HS-27A (cell line): Measurements from ENCODE around the gene DCP1B.
A peak's percentile ranks its signal among the peaks of the same experiment; 100 is the strongest.

Experiments used
- DNase-seq: peaks from one replicate; pipeline ENCODE4 v3.0.0-alpha.2; 2012; ENCODE audit warnings: low read depth, missing footprints

DCP1B gene

GRCh38 chr12:2017546-2018337, 13.5 kb upstream of the DCP1B start:
- no peak for DNase-seq

- DNase-seq, result no peak
Measured at GRCh38 chr12:2016862-2017545, 12.7 kb upstream of the DCP1B start.

DNA sequence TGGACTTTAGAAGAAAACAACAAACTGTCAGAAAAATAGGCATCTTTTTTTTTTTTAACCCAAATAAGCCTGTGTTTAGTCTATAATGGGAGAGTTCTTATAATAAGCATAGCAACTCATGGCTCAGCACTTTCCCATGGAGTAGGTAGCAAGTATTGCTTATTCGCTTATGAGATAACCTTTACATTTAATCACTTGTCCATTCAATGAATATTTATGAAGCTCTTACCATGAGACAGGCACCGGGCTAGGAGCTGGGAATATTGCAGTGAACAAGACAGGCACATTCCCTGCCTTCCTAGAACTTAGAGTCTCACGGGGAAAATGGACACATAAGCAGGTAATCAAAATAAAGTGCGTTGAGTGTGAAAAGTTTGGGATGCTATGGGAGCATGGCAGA, 10.0 kb upstream of the DCP1B start:
- no peak for DNase-seq

GRCh38 chr12:2013527-2014223, 9.4 kb upstream of the DCP1B start:
- no peak for DNase-seq

DNA sequence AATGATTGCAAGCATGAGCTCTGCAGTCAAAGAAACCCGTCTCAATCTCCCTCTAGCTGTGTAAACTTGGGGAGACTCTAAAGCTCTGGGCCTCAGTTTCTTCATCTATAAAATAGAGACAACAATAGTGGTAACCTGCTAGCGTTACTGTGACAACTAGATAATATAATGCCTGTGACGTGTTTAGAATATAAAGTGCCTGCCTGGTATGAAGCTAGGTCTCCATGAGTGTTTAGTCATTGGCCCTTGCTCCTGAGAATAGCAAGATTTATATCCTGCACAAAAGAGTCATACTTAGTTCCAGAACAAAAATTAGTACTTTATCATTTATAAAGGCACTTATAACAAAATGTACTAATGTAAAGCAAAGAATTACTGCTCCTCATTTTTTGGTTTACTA, 8.8 kb upstream of the DCP1B start:
- DNase-seq, result no peak

- DNase-seq, result no peak
Measured at GRCh38 chr12:2011643-2012607, 7.7 kb upstream of the DCP1B start.

DNA sequence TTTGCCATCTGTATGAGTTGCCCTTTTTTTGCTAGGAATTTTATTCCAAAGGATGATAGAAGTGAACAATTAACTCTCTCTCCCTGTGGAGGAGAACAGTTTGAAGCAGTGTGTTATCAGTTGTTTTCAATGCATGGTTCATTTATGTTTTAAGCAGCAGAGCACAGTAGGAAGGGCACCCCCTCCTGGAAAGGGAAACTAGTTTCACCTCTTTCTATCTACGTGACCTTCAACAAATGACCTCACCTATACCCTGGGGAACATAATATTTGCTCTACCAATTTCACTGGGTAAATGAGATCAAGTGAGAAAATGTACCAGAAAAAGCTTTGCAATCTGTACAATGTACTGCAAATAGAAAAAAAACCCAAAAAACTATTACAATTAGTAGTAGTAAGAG, 5.4 kb upstream of the DCP1B start:
- DNase-seq, result no peak

GRCh38 chr12:2008677-2009076, 4.4 kb upstream of the DCP1B start:
- DNase-seq, result no peak

- peak; percentile 53 for DNase-seq
Measured at GRCh38 chr12:2003676-2004112, 563 bp downstream of the DCP1B start.

DNA sequence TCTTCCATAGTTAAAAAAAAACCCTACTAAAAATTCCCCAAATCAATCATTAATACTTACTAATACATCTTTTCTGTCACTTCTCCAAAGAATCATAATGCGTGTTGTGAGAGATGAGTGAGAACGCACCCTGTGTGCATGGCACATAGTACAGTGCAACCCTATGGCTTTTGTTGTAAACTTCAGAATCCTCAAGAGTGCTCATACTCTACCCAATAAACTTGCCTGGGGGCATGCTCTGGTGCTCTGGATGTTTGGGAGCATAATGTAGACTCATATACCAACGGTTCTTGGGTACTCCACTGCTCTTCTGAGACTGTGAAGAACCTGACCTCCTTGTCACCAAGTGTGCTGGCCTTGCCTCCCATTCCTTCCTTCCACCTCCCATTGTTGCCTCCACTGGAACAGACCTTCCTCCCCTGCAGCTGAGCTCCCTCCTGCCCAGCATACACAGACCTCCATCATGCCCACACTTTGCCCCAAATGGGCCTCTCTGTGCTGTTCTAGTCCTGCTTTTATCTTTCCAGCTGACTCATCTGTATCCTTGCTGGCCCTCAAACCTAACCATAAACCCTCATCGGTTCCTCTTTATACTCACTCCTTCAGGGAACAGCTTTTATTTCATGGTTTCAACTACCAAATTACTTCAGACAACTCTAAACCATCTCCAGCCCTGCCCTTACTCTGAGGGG, 8.9 kb downstream of the DCP1B start:
- no peak for DNase-seq

GRCh38 chr12:1994429-1995143, 9.7 kb downstream of the DCP1B start:
- no peak for DNase-seq

- DNase-seq, result no peak
Measured at GRCh38 chr12:1993871-1994371, 10.3 kb downstream of the DCP1B start.

DNA sequence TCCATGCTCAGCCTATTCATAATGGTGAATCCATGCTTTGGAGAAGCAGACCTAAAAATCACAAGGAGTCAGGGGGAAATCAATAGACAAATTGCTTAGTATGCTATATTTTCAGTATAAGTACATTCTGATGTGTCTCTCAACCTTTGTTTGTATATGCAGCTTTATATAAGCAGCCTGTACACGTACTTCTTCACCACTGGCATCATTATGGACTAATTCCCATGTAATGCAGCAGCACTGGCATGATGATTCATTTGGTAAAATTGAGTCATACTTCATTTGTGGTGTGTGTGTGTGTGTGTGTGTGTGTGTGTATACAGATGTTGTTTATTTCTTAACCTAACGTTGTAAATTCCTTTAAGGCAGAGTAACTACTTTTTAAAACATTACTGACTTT, 10.9 kb downstream of the DCP1B start:
- DNase-seq, result peak; percentile 74

- no peak for DNase-seq
Measured at GRCh38 chr12:1992732-1993131, 11.5 kb downstream of the DCP1B start.

- DNase-seq, result no peak
Measured at GRCh38 chr12:1989111-1989510, 15.1 kb downstream of the DCP1B start.

DNA sequence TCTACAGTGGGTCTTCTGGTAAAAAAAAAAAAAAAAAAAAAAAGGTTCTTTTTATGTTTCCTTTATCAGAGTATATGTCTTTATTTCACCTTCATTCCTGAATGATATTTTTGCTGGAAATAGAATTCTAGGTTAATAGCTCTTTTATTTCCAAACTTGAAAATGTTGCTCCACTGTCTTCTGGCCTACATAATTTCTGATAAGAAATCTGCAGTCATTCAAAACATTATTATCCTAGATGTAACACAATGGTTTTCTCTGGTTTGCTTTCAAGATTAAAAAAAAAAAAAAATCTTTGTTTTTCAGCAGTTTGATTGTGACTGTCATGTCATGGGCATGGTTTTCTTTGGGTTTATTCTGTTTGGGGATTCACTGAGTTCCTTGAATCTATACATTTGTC, 19.5 kb downstream of the DCP1B start:
- DNase-seq, result no peak

DNA sequence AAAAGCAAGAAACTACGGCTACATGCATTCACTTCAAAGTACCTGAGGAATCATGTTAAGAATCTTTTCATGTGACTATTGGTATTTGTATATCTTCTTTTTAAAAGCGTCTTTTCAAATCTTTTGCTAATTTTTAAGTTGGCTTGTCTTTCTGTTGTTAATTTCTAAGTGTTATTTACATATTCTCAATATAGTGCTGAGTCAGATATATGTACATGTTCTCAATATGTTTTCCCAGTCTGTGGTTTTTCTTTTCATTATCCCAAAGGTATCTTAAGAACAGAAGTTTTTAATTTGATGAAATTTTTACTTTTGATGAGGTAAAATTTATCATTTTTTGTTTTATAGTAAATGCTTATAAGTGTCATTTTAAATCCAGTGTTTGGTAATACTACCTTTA, 24.0 kb downstream of the DCP1B start:
- no peak for DNase-seq

- DNase-seq, result no peak
Measured at GRCh38 chr12:1978078-1978862, 26.0 kb downstream of the DCP1B start.

GRCh38 chr12:1977588-1977987, 26.7 kb downstream of the DCP1B start:
- DNase-seq, result no peak

- no peak for DNase-seq
Measured at GRCh38 chr12:1977109-1977508, 27.1 kb downstream of the DCP1B start.
